ENCODE results near the gene TSPOAP1. TPM values are rescaled to one million over a fixed set of nuclear protein-coding genes. Genes with fewer than 3 reads are reported as not detected.
A peak's percentile ranks its signal among the peaks of the same experiment; 100 is the strongest.

TSPOAP1 gene
- total RNA-seq, 1 donor from 2014 or later = 101 TPM

DNA sequence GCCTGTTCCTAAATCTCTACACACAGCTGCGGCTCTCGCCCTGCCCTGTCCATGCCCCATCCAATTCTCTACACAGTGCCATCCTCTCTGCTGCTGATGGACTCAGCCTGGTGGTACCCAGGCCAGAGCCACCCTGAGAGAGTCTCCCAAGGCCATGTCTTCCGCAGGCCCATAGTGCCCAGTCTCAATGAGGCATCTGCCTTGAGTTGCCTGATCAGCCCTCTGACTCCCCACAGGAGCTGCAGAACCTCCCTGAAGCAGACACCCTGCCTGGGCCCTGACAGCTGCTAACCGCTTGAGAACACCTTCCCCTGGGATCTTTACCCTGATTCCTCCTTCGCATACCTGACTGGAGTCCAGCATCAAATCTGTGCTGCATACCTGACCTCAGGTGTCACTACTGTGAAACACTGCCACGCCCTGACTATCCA is 13.3 kb downstream of the TSPOAP1 start:
- TF ChIP-seq, protein P1, sequence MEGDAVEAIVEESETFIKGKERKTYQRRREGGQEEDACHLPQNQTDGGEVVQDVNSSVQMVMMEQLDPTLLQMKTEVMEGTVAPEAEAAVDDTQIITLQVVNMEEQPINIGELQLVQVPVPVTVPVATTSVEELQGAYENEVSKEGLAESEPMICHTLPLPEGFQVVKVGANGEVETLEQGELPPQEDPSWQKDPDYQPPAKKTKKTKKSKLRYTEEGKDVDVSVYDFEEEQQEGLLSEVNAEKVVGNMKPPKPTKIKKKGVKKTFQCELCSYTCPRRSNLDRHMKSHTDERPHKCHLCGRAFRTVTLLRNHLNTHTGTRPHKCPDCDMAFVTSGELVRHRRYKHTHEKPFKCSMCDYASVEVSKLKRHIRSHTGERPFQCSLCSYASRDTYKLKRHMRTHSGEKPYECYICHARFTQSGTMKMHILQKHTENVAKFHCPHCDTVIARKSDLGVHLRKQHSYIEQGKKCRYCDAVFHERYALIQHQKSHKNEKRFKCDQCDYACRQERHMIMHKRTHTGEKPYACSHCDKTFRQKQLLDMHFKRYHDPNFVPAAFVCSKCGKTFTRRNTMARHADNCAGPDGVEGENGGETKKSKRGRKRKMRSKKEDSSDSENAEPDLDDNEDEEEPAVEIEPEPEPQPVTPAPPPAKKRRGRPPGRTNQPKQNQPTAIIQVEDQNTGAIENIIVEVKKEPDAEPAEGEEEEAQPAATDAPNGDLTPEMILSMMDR (IDR thresholded peaks at IDR 0.05; ENCODE audit: unreplicated experiment) = no peak
- peaks cover 3% of the 10 kb centered on the region for H3K36me3 Mint-ChIP-seq (ENCODE audit: insufficient read depth)
- no peak overlapping the region for H3K4me3 Mint-ChIP-seq (ENCODE audit: low read depth)
- no peaks in the 10 kb centered on the region for H3K9me3 Mint-ChIP-seq (ENCODE audit: low read depth)
- no peaks in the 10 kb centered on the region for H3K27me3 Mint-ChIP-seq
- no peak for DNase-seq (ENCODE audit: low spot score, unreplicated experiment)
- no peaks in the 10 kb centered on the region for H3K4me1 Mint-ChIP-seq (ENCODE audit: low read depth)
- H3K27ac Mint-ChIP-seq = no peak overlapping the region

DNA sequence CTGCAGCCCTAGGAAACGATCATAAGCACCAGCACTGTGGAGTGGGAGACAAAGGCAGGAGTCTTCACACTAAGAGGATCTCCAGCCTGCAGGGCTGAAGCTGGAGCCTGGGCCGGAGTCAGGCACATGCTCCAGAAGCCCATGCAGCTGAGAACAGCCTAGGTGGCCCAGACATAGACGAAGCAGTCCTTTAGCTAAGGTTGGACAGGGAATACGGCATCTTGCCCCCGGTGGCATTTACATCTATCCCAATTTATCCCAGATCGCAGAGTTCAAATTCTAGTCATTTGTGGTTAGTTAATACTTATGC is 13.9 kb downstream of the TSPOAP1 start:
- no peaks in the 10 kb centered on the region for H3K4me1 Mint-ChIP-seq (ENCODE audit: low read depth)
- H3K9me3 Mint-ChIP-seq (ENCODE audit: low read depth) = no peaks in the 10 kb centered on the region
- no peak for DNase-seq (ENCODE audit: low spot score, unreplicated experiment)
- H3K27ac Mint-ChIP-seq = no peak overlapping the region
- TF ChIP-seq, protein P1 (IDR thresholded peaks at IDR 0.05; ENCODE audit: unreplicated experiment) = no peak
- no peak overlapping the region for H3K4me3 Mint-ChIP-seq (ENCODE audit: low read depth)
- peaks cover 3% of the 10 kb centered on the region for H3K36me3 Mint-ChIP-seq (ENCODE audit: insufficient read depth)
- H3K27me3 Mint-ChIP-seq = no peaks in the 10 kb centered on the region

DNA sequence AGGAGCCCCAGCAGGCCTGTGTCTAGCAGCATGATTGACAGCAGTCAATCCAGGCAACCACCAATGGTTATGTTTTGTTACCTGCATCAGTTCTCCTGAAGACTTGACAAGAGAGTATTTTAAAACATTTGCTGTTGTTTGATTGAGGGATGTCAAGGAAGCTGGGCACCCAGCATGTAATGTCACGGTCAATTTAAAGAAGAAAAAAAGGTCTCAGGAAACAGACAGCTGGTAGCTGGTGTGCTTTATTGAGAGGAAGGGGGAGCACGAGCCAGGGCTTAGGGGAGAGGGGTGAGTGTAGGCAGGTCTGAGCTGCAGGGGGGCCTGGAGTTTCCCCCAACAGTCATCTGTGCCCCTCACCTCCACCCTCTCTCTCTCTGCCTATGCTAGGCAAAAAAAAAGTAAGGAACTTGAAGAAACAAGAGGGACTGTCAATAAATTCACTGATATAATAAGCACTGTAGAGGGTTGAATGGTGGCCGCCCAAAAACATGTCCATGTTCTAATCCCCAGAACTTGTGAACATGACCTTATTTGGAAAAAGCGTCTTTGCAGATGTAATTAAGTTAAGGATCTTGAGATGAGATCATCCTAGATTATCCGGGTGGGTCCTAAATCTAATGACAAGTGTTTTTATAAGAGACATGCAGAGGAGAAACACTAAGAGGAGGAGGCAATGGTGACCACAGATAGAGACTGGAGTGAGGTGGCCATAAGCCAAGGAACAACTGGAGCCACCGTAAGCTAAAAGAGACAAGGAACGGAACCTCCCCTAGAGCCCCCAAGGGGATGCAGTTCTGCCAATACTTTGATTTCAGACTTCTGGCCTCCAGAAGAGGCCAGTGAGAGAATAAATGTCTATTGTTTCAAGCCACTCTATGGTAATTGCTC is 14.5 kb downstream of the TSPOAP1 start:
- H3K27me3 Mint-ChIP-seq = no peaks in the 10 kb centered on the region
- H3K9me3 Mint-ChIP-seq (ENCODE audit: low read depth) = no peaks in the 10 kb centered on the region
- TF ChIP-seq, protein P1 (IDR thresholded peaks at IDR 0.05; ENCODE audit: unreplicated experiment) = no peak
- H3K36me3 Mint-ChIP-seq (ENCODE audit: insufficient read depth) = peaks cover 3% of the 10 kb centered on the region
- H3K4me3 Mint-ChIP-seq (ENCODE audit: low read depth) = no peak overlapping the region
- H3K4me1 Mint-ChIP-seq (ENCODE audit: low read depth) = no peaks in the 10 kb centered on the region
- DNase-seq (ENCODE audit: low spot score, unreplicated experiment) = no peak
- H3K27ac Mint-ChIP-seq = no peak overlapping the region

DNA sequence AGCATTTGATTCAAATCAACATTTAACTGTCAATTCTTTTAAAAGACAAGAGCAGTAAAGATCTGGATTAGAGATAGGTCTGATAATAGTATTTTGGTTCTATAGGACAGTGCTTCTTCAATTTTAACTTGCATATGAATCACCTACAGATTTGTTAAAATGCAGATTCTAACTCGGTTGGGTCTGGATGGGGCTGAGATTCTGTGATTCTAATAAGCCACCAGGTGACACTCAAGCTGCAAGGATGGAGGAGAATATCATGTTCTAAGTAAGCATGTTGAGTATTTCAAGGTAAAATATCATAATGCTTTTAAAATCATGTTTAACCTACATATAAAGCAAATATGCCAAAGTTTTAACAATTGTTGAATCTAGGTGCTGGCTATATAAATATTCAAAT is 15.8 kb downstream of the TSPOAP1 start:
- no peak overlapping the region for H3K4me3 Mint-ChIP-seq (ENCODE audit: low read depth)
- no peaks in the 10 kb centered on the region for H3K9me3 Mint-ChIP-seq (ENCODE audit: low read depth)
- TF ChIP-seq, protein P1 (IDR thresholded peaks at IDR 0.05; ENCODE audit: unreplicated experiment) = no peak
- DNase-seq (ENCODE audit: low spot score, unreplicated experiment) = no peak
- no peaks in the 10 kb centered on the region for H3K27me3 Mint-ChIP-seq
- H3K27ac Mint-ChIP-seq = no peak overlapping the region
- H3K36me3 Mint-ChIP-seq (ENCODE audit: insufficient read depth) = peaks cover 3% of the 10 kb centered on the region
- no peaks in the 10 kb centered on the region for H3K4me1 Mint-ChIP-seq (ENCODE audit: low read depth)

DNA sequence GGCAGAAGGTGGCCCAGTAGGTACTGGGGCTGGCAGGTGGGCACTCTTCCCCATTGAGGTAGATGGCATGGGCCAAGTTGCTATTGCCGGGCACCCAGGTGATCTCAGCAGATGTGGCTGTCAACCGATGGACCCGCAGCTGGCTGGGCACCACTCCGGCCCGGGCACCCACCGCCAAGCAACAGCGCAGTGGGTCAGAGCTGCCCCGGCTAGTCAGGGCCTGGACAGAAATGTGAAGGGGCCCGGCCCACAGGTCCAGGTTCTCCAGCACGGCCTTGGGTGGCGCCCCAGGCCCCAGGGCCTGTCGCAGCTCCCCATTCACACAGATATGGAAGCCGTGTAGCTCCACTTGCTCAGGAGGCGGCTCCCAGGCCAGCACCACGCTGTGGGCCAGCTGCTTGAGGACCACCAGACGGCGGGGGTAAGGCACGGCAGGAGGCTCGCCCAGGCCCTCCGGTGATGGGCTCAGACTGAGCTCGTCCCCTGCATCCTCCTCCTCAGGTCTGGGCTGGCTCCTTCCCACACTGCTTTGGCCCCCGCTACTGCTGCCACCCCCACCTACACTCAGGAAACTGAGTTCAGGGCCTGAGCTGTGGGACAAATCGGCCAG is 16.5 kb downstream of the TSPOAP1 start:
- peak; percentile 8 for DNase-seq (ENCODE audit: low spot score, unreplicated experiment)
- Mint-ChIP-seq H3K27me3 (no peaks in the 10 kb centered on the region), H3K27ac (no peak overlapping the region), H3K9me3 (ENCODE audit: low read depth) (no peaks in the 10 kb centered on the region), H3K36me3 (ENCODE audit: insufficient read depth) (no peaks in the 10 kb centered on the region), H3K4me1 (ENCODE audit: low read depth) (no peaks in the 10 kb centered on the region), H3K4me3 (ENCODE audit: low read depth) (no peak overlapping the region)
- TF ChIP-seq, protein P1 (IDR thresholded peaks at IDR 0.05; ENCODE audit: unreplicated experiment) = no peak

Measured in progenitor cell of endocrine pancreas (in vitro differentiated cells).